Activated CD4-positive, alpha-beta T cell treated with anti-CD3 and anti-CD28 coated beads, Interleukin-2, amount 50 U/mL, for 16 hours (primary cell): ENCODE results near the gene NR2F1-AS1.

ENCODE experiments used
- DNase-seq: peaks from one replicate; pipeline ENCODE4 v3.0.0-alpha.2; 2020

Gene NR2F1-AS1

GRCh38 chr5:93588352-93589151 lies 7.5 kb upstream of the NR2F1-AS1 start:
- DNase-seq = no peak

- DNase-seq = no peak
These were observed 6.8 kb upstream of the NR2F1-AS1 start for GRCh38 chr5:93587597-93588351.

DNA sequence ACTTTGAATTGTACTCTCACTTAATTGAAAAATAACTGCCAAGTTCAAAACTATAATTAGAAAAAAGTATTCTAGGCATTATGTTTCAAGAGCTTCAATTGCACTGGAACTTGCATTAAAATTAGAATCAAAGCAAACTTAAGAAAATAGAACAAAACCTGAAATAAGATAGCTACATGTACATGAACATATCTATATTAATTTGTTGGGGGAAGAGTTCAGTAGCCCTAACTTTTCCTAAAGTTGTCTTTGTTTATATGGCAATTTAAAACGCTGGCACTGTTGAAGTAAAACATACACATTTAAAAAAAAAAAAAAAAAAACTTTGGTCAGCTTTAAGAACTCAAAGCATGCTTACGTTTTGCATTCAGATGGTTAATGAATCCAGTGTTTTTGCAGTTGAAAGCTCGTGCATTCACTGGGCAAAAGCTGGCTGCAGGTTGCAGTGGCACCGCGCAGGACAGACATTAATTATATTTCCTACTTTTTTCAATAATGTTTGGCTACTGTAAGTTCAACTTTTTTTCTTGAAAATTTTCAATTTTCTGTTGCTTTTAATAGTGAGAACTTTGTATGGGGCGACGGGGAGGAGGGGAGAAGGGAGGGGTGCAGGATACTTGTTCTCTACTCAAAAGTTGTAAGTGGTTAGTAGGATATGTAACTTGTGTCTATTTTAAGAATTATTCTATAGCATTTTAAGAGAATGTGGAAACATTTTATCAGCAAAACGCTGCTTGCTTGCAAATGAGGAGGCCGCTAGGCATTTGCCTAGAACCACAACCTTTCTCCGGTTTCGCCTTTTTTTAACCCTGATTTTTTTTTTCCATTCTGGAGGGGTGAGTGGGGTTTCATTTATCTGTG lies 5.9 kb upstream of the NR2F1-AS1 start:
- no peak for DNase-seq

DNA sequence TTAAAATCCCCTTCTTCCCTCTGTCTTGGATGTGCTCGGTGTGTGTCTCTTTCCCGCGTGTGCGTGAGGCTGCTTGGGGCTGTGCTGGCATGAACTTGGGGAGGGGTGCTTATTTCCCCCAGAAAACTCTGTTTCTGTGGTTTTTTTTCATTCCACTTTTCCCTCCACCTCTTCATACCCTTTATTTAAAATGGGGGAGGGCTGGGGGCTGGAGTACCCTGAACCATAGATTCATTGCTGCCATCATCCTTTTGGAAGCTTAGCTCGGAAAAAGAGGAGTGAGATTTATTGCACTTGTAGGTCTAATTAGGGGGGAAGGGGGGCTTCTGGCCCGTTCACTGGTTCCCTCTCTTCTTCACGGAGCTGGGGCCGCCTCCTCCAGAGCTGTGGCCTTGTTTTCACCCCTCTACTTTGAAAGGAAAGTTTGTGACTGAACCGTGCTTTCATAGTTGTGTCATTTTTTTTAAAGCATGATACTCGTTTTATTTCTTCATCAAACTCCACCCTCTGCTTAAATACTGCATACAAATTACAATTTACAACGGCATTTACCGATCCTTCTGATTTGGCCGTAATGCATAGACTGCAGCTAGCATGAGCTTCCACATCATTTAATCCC lies 4.9 kb upstream of the NR2F1-AS1 start:
- no peak for DNase-seq

DNA sequence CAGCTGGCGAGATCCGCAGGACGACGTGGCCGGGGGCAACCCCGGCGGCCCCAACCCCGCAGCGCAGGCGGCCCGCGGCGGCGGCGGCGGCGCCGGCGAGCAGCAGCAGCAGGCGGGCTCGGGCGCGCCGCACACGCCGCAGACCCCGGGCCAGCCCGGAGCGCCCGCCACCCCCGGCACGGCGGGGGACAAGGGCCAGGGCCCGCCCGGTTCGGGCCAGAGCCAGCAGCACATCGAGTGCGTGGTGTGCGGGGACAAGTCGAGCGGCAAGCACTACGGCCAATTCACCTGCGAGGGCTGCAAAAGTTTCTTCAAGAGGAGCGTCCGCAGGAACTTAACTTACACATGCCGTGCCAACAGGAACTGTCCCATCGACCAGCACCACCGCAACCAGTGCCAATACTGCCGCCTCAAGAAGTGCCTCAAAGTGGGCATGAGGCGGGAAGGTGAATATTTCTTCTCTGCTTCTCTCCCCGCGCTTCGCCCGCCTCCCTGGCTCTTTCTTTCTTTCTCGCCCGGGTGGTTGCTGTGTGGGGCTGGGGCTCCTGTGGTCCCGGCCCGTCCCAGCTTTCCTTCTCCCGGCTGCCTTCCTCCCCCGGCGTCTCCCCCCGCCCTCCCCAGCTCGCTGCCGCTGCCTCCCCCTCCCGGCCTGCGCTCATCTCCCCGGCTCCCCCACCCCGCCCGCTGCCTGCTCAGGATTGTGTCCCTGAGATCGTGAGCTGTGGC lies 4.2 kb upstream of the NR2F1-AS1 start:
- no peak for DNase-seq

- no peak for DNase-seq
These were observed 3.6 kb upstream of the NR2F1-AS1 start for GRCh38 chr5:93584596-93585040.

DNA sequence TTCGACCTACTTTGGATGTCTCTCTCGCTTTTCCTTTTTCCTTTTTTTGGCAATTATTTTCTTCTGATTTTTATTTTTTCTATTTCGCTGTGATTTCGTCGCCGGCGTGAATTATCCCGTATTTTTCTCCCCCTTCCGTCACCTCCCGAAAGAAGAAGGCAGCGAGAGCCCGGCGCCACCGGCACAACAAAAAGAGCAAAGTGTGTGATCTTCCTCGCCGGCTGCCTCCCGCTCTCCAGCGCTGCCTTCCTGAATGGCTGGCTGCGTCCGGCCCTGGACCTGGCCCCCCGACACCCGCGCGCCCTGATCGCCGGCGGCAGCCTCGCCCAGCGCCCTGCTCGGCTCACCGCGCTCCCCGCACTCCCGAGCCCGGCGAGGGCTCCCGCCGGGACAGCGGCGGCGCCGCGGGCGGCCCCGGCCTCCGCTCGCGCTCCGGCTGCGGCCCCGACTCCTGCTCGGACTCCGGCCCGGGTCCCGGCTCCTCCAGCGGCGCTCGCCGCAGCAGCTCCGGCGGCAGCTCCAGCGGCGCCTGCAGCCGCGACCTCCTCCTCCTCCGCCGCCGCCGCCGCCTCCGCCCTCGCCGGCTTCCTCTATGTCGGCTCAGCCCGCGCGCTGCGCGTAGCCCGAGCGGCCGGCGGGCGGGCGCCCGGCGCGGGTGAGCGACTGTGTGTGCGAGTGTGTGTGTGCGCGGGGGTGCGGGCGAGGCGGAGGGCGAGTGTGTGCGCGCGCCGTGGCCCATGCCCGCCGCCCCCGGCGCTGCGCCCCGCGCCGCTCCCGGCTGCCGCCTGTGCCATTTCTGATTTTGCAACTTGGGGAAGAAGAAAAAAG lies 3.0 kb upstream of the NR2F1-AS1 start:
- peak; percentile 28 for DNase-seq

- no peak for DNase-seq
These were observed 2.4 kb upstream of the NR2F1-AS1 start for GRCh38 chr5:93583439-93583767.

DNA sequence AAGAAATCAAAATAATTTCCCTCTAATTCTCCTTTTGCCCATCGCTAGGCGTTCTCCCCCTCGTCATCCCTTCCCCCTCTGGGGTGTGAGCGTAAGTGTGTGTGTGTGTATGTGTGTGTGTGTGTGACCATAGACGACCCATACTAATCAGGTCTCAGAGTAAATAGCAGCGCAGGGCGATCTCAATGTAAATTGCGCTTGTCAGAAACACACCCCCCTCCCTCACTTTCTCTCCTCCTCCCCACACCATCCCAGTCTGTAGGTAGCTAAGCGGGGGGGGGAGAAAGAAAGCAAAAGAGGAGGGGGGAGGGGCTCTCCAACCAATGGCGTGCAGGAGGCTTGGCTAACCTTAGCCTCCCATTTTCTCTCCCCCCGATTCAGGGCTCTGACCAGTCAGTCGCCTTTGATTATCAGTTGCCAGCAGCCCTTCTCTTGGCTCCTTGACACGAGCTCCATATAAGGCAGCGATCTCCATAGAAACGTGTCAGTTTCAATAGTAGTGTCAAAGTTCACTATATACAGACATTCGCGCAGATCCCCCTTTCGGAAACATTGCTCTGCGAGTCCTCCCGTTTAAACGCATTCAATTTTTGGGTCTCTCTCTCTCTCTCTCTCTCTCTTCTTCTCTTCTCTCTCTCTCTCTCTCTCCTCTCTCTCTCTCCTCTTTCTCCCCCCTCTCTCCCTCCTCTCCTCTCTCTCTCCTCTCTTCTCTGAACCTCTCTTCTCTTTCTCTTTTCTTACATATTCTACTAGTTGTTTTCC lies 1.8 kb upstream of the NR2F1-AS1 start, which contains the start of gene NR2F1:
TSS of gene NR2F1 (plus strand) at position 546 of the 762 bp plus-strand sequence. CDS start 1,802 bp downstream, outside the sequence.
- peak; percentile 22 for DNase-seq

DNA sequence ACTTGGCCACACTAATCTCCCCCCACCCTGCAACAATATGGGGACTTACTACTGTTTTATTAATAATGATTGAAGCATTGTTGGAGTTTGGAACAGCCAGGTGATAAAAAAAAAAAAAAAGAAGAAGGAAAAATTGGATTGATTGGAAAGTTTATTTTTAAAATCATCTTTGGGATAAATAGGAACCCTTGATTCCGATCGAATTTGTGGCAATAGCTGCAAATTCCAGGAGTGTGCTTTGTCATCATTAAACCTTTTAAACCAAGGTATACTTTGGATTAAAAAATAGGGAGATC lies 1.1 kb upstream of the NR2F1-AS1 start:
- no peak for DNase-seq

DNA sequence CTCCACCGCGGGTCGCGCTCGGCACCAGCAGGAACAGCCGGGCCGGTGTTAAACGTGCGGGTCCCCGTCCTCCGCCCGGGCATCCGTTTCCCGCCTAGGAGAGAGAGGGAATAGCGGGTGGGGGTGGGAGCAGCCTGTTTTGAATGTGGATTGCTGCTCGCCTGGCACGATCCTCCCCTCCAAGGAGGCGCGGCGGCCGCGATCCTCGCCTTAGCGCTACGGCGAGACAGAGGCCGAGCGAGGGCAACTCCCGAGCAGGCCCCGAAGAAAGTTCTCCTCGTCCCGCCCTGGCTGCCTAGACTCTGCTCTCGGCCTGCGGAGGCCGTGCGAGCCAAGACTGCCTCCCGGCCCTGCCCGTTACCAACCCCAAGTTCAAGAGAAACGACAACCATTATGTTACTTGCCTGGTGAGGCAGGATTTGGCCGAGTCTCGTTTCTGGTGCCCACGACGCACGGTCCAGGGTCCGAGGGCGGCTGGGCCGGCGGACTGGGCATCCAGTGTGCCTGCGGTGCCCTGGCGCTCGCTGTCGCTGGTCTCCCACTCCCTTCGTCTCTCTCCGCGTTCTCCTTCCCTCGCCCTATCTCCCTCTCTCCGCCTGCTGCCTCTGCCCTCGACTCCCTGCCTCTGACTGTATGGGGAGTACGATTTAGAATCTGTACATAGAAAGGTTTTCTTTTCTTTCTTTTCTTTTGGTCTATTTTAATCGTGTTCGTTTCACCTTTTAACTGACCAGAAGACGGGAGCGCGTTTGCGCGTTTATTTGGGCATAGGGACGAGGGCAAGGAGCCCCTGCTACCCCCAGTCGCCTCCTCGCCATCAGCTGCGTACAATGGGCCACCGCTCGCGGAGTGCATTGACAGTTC lies 724 bp downstream of the NR2F1-AS1 start:
- no peak for DNase-seq

DNA sequence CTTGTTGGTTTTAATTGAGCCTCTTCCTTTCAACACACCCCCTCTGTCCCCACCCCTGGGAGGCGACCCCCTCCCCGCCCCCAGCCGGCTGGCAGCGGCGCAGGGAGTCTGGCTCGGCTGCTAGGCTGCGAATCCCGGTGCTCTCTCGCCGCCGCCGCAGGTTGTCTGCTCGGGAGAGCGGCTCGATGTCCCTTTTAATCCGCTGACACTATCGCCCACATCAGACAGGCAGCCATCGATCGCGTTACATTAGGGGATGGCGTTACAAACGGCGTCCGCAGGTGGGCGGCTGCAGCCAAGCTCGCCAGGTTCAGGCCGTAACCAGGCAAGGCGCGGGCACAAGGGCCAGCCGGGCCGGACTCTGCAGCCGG lies 1.3 kb downstream of the NR2F1-AS1 start:
- no peak for DNase-seq

- no peak for DNase-seq
These were observed 2.0 kb downstream of the NR2F1-AS1 start for GRCh38 chr5:93578813-93579691.

DNA sequence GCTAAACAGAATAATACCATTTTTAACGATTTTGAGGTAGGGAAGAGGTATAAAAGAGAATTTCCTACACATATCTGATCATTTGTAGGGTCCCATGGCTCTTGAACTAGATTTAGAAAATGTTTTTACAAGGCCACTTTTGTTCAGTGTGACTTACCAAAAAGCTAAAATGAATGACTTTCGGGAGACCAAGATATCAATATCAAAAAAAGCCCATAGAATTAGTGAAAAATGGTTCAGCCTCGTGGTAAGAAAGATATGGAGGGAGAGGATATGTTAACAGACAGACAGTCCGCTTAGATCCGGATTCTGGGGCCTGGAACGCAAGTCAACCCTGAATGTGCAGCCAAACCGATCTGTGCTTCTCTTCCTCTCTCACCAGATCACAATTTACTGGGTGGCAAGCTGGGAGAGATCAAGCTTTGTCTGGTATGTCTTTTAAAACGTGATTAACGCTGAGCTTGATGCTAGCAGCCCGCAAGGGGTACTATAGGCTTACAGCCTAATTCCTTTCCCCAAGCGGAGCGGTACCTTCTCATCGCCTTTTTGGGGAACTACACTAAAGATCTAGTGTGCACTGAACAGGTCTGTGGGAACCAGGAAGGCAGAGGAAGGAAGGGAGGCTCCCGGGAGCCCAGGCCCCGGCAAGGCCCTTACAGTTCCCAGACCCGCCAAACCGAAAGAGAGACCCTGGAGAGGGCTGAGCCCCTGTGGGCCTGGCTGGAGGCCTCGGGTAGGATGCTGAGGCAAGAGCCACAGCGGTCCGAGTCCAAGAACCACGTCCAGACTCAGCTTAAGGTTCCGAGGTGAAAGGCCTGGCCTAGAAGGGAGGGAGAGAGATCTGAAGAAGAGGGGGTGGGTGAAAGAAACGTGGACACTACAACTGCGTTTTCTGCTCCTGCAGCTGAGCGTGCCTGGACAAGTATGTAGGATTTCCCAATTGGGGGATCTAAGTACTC lies 2.9 kb downstream of the NR2F1-AS1 start:
- no peak for DNase-seq

- DNase-seq = no peak
These were observed 3.8 kb downstream of the NR2F1-AS1 start for GRCh38 chr5:93576994-93577853.
